H1 (cell line): ENCODE measurements around the gene IL6R.

ENCODE experiments used
- JUND ChIP-seq: IDR thresholded peaks from 2 replicates; pipeline ENCODE4 v1.6.1; 2011; ENCODE audit warnings: mild to moderate bottlenecking, improper control_type of control experiment, low read length
- POLR2A ChIP-seq, 2 experiments: IDR thresholded peaks; 1 replicate in 1 of 2; 2 replicates in 1 of 2; pipeline ENCODE4 v1.6.1; 2011; ENCODE audit warnings: low read depth in 2 of 2, low read length in 2 of 2, mild to moderate bottlenecking in 2 of 2; ENCODE audit errors: control extremely low read depth in 1 of 2
- POLR2AphosphoS5 ChIP-seq: IDR thresholded peaks from 2 replicates; pipeline ENCODE4 v1.6.1; 2011; ENCODE audit warnings: low read depth, low read length
- RFX5 ChIP-seq: IDR thresholded peaks from 2 replicates; pipeline ENCODE4 v1.6.1; 2011; ENCODE audit warnings: low read depth, low read length, improper control_type of control experiment, borderline replicate concordance

GRCh38 chr1:154431586-154432373, 26.6 kb downstream of the IL6R start:
- no peak for TF ChIP-seq RFX5
- no peak for TF ChIP-seq POLR2A (IDR thresholded peaks at IDR 0.05; ENCODE audit: control extremely low read depth in 1 of 2, low read depth in 2 of 2, low read length in 2 of 2)
- no peak for TF ChIP-seq JUND
- TF ChIP-seq POLR2AphosphoS5 = no peak
